ENCODE data around the gene VSTM4. TPM values are rescaled to one million over a fixed set of nuclear protein-coding genes. Genes with fewer than 3 reads are reported as not detected.

VSTM4 gene
- total RNA-seq, 1 donor from 2014 or later, result 19.5 TPM

GRCh38 chr10:49052069-49052468 lies 63.3 kb downstream of the VSTM4 start:
- Histone ChIP-seq H3K36me3 (peaks cover 6% of the 10 kb centered on the region), H3K27ac (no peak overlapping the region), H3K9me3 (no peaks in the 10 kb centered on the region), H3K27me3 (no peaks in the 10 kb centered on the region), H3K4me3 (no peak overlapping the region), H3K4me1 (peaks cover 3% of the 10 kb centered on the region)
- intact Hi-C loops (cut with DNase I), result no loop called here
- TF ChIP-seq CTCF (IDR thresholded peaks at IDR 0.05), result no peak
- ATAC-seq (no peak), DNase-seq (no peak)

GRCh38 chr10:49050906-49051305 lies 64.4 kb downstream of the VSTM4 start:
- Histone ChIP-seq H3K27me3 (no peaks in the 10 kb centered on the region), H3K9me3 (no peaks in the 10 kb centered on the region), H3K36me3 (peaks cover 7% of the 10 kb centered on the region), H3K27ac (no peak overlapping the region), H3K4me1 (peaks cover 3% of the 10 kb centered on the region), H3K4me3 (no peak overlapping the region)
- TF ChIP-seq CTCF (IDR thresholded peaks at IDR 0.05), result no peak
- intact Hi-C loops (cut with DNase I), result no loop called here
- ATAC-seq (no peak), DNase-seq (no peak)

- DNase-seq (no peak), ATAC-seq (no peak)
- Histone ChIP-seq H3K27ac (no peak overlapping the region), H3K36me3 (peaks cover 7% of the 10 kb centered on the region), H3K4me1 (peaks cover 3% of the 10 kb centered on the region), H3K9me3 (no peaks in the 10 kb centered on the region), H3K27me3 (no peaks in the 10 kb centered on the region), H3K4me3 (no peak overlapping the region)
- intact Hi-C loops (cut with DNase I), result no loop called here
- no peak for TF ChIP-seq CTCF (IDR thresholded peaks at IDR 0.05)
Measured at GRCh38 chr10:49050366-49050765, 65.0 kb downstream of the VSTM4 start.

- intact Hi-C loops (cut with DNase I), result no loop called here
- ATAC-seq, result no peak
- no peak for TF ChIP-seq CTCF (IDR thresholded peaks at IDR 0.05)
- H3K9me3 ChIP-seq, result no peaks in the 10 kb centered on the region
- H3K27ac ChIP-seq, result no peak overlapping the region
- no peak for DNase-seq
- no peaks in the 10 kb centered on the region for H3K27me3 ChIP-seq
- peaks cover 7% of the 10 kb centered on the region for H3K36me3 ChIP-seq
- H3K4me1 ChIP-seq, result peaks cover 3% of the 10 kb centered on the region
- no peak overlapping the region for H3K4me3 ChIP-seq
Measured at GRCh38 chr10:49049660-49050059, 65.7 kb downstream of the VSTM4 start.

GRCh38 chr10:49047128-49047639 lies 68.1 kb downstream of the VSTM4 start:
- intact Hi-C loops (cut with DNase I), result no loop called here
- Histone ChIP-seq H3K9me3 (no peaks in the 10 kb centered on the region), H3K27ac (no peak overlapping the region), H3K36me3 (peaks cover 7% of the 10 kb centered on the region), H3K4me1 (peaks cover 3% of the 10 kb centered on the region), H3K27me3 (no peaks in the 10 kb centered on the region), H3K4me3 (no peak overlapping the region)
- no peak for TF ChIP-seq CTCF (IDR thresholded peaks at IDR 0.05)
- no peak for ATAC-seq
- no peak for DNase-seq
